GM12892 (cell line): ENCODE results near the gene GRPEL1.

Experiments
- POLR2AphosphoS5 ChIP-seq: IDR thresholded peaks from 2 replicates; pipeline ENCODE4 v1.6.1; 2011; ENCODE audit warnings: low read depth, low read length, control low read depth
- TAF1 ChIP-seq: IDR thresholded peaks from 2 replicates; pipeline ENCODE4 v1.6.1; 2011; ENCODE audit warnings: low read depth, mild to moderate bottlenecking, control low read depth, low read length, borderline replicate concordance

GRCh38 chr4:7023901-7024300, 44.0 kb downstream of the GRPEL1 start:
- TF ChIP-seq POLR2AphosphoS5 (no peak), TAF1 (no peak)
